ENCODE data around the gene NUDT13. TPM values are rescaled to one million over a fixed set of nuclear protein-coding genes. Genes with fewer than 3 reads are reported as not detected.

The NUDT13 gene
- polyA plus RNA-seq, 1 donor, result 4.8 TPM

- peaks cover 4% of the 10 kb centered on the region for H3K36me3 ChIP-seq (ENCODE audit: control insufficient read depth, insufficient read depth, low read length)
- H3K9me3 ChIP-seq (ENCODE audit: control insufficient read depth, low read depth, low read length), result no peaks in the 10 kb centered on the region
- no peak overlapping the region for H3K27ac ChIP-seq (ENCODE audit: low read length)
- H3K4me3 ChIP-seq (ENCODE audit: low read length), result no peak overlapping the region
- no CpG with 5 or more reads among the region's 5 CpGs for WGBS (ENCODE audit: insufficient coverage, low lambda C conversion rate)
- no peaks in the 10 kb centered on the region for H3K27me3 ChIP-seq (ENCODE audit: control insufficient read depth, insufficient read depth, low read length)
- no peak for DNase-seq
- no peaks in the 10 kb centered on the region for H3K4me1 ChIP-seq (ENCODE audit: control insufficient read depth, insufficient read depth, low read length)
These were observed 26.0 kb upstream of the NUDT13 start for GRCh38 chr10:73084209-73084608.

DNA sequence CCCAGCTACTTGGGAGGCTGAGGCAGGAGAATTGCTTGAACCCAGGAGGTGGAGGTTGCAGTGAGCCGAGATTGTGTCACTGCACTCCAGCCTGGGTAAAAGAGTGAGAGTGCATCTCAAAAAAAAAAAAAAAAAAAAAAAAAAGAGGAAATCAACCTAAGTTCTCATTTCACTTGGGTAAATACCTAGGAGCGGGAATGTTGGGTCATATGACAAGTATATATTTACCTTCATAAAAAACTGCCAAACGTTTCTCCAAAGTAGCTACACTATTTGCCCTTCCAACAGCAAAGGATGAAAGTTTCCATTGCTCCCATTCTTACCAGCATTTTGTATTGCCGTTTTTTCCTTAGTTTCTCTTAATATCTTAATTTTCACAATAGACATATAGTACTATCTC is 23.4 kb upstream of the NUDT13 start:
- Histone ChIP-seq H3K36me3 (ENCODE audit: control insufficient read depth, insufficient read depth, low read length) (peaks cover 5% of the 10 kb centered on the region), H3K27me3 (ENCODE audit: control insufficient read depth, insufficient read depth, low read length) (no peaks in the 10 kb centered on the region), H3K4me1 (ENCODE audit: control insufficient read depth, insufficient read depth, low read length) (no peaks in the 10 kb centered on the region), H3K4me3 (ENCODE audit: low read length) (no peak overlapping the region), H3K27ac (ENCODE audit: low read length) (no peak overlapping the region), H3K9me3 (ENCODE audit: control insufficient read depth, low read depth, low read length) (no peaks in the 10 kb centered on the region)
- DNase-seq, result no peak
- WGBS (ENCODE audit: insufficient coverage, low lambda C conversion rate), result 81% methylated on average over 3 of the region's 4 CpGs

- Histone ChIP-seq H3K4me1 (ENCODE audit: control insufficient read depth, insufficient read depth, low read length) (no peaks in the 10 kb centered on the region), H3K4me3 (ENCODE audit: low read length) (no peak overlapping the region), H3K27ac (ENCODE audit: low read length) (no peak overlapping the region), H3K9me3 (ENCODE audit: control insufficient read depth, low read depth, low read length) (no peaks in the 10 kb centered on the region), H3K36me3 (ENCODE audit: control insufficient read depth, insufficient read depth, low read length) (peaks cover 5% of the 10 kb centered on the region), H3K27me3 (ENCODE audit: control insufficient read depth, insufficient read depth, low read length) (no peaks in the 10 kb centered on the region)
- DNase-seq, result no peak
These were observed 22.0 kb upstream of the NUDT13 start for GRCh38 chr10:73088304-73088703.

DNA sequence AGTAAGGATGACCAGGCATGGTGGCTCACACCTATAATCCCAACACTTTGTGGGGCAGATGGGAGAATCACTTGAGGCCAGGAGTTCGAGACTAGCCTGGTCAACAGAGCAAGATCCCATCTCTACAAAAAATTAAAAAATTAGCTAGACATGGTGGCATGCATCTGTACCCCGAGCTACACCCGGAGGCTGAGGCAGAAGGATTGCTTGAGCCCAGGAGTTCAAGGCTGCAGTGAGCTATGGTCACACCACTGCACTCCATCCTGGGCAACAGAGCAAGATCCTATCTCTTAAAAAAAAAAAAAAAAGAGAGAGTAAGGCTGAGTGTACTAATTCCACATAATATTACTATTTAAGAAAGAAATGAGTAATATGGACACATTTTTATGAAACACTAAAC is 17.4 kb upstream of the NUDT13 start:
- no peaks in the 10 kb centered on the region for H3K27me3 ChIP-seq (ENCODE audit: control insufficient read depth, insufficient read depth, low read length)
- WGBS (ENCODE audit: insufficient coverage, low lambda C conversion rate), result no CpG with 5 or more reads among the region's 3 CpGs
- DNase-seq, result no peak
- no peak overlapping the region for H3K4me3 ChIP-seq (ENCODE audit: low read length)
- peaks cover 10% of the 10 kb centered on the region for H3K4me1 ChIP-seq (ENCODE audit: control insufficient read depth, insufficient read depth, low read length)
- H3K9me3 ChIP-seq (ENCODE audit: control insufficient read depth, low read depth, low read length), result no peaks in the 10 kb centered on the region
- no peak overlapping the region for H3K27ac ChIP-seq (ENCODE audit: low read length)
- H3K36me3 ChIP-seq (ENCODE audit: control insufficient read depth, insufficient read depth, low read length), result peaks cover 2% of the 10 kb centered on the region

DNA sequence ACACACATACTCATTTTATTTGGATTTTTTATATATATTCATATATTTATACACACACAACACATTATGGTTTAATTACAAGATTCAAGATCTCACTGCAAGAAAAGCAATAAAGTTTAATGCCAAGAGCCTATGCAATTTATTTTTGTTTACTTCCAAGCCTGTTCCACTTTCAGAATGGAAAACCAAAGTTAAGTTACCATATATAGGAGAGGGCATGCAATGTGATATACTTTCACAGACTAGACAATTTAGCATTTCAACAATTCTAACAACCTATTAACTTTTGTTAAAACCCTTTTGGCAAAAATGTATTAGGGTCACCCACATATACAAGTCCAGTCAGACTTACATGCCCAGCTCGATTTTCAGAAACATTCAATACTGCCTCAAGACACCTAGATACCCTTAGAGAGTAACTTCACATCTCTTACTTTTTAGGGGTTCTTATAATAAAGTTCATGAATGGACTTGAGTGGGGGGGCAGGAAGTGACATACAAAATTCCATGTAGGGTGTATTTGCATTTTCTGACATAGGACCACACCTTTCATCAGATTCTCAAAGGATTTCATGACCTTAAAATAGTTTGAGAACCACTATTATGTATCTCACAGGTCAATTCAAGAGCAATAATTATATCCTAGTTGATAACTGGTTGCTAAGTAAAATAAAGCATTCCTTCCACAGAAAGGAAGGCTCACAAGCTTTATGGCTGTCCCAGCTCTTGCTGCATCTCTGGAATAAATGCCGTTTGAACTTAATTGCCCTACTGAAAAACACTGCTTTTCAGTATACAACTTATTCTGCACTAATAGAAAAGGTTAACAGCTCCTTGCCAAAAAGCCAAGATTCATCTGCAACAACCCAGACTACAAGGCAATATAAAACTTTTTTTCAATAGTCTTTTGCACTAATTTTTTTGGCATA is 16.1 kb upstream of the NUDT13 start:
- H3K27ac ChIP-seq (ENCODE audit: low read length), result peak overlapping the region; percentile 98
- peak in 1 of 2 donors; percentile 52 for DNase-seq
- H3K9me3 ChIP-seq (ENCODE audit: control insufficient read depth, low read depth, low read length), result no peaks in the 10 kb centered on the region
- H3K4me1 ChIP-seq (ENCODE audit: control insufficient read depth, insufficient read depth, low read length), result peaks cover 10% of the 10 kb centered on the region
- H3K36me3 ChIP-seq (ENCODE audit: control insufficient read depth, insufficient read depth, low read length), result peaks cover 2% of the 10 kb centered on the region
- no CpG with 5 or more reads among the region's 2 CpGs for WGBS (ENCODE audit: insufficient coverage, low lambda C conversion rate)
- no peaks in the 10 kb centered on the region for H3K27me3 ChIP-seq (ENCODE audit: control insufficient read depth, insufficient read depth, low read length)
- H3K4me3 ChIP-seq (ENCODE audit: low read length), result peak overlapping the region; percentile 96

GRCh38 chr10:73094986-73095480 is 15.2 kb upstream of the NUDT13 start:
- 29% methylated on average over 2 of the region's 5 CpGs for WGBS (ENCODE audit: insufficient coverage, low lambda C conversion rate)
- DNase-seq, result peak in 1 of 2 donors; percentile 4
- Histone ChIP-seq H3K27ac (ENCODE audit: low read length) (peak overlapping the region; percentile 98), H3K9me3 (ENCODE audit: control insufficient read depth, low read depth, low read length) (no peaks in the 10 kb centered on the region), H3K27me3 (ENCODE audit: control insufficient read depth, insufficient read depth, low read length) (no peaks in the 10 kb centered on the region), H3K4me1 (ENCODE audit: control insufficient read depth, insufficient read depth, low read length) (peaks cover 10% of the 10 kb centered on the region), H3K36me3 (ENCODE audit: control insufficient read depth, insufficient read depth, low read length) (peaks cover 5% of the 10 kb centered on the region), H3K4me3 (ENCODE audit: low read length) (peak overlapping the region; percentile 96)

GRCh38 chr10:73095481-73096021 is 14.7 kb upstream of the NUDT13 start:
- Histone ChIP-seq H3K9me3 (ENCODE audit: control insufficient read depth, low read depth, low read length) (no peaks in the 10 kb centered on the region), H3K4me3 (ENCODE audit: low read length) (peak overlapping the region; percentile 96), H3K36me3 (ENCODE audit: control insufficient read depth, insufficient read depth, low read length) (peaks cover 5% of the 10 kb centered on the region), H3K27ac (ENCODE audit: low read length) (peak overlapping the region; percentile 98), H3K4me1 (ENCODE audit: control insufficient read depth, insufficient read depth, low read length) (peaks cover 10% of the 10 kb centered on the region), H3K27me3 (ENCODE audit: control insufficient read depth, insufficient read depth, low read length) (no peaks in the 10 kb centered on the region)
- 0% methylated on average over 4 of the region's 14 CpGs for WGBS (ENCODE audit: insufficient coverage, low lambda C conversion rate)
- DNase-seq, result peak; percentile 44 to 69

GRCh38 chr10:73096041-73096448 is 14.2 kb upstream of the NUDT13 start:
- no peaks in the 10 kb centered on the region for H3K27me3 ChIP-seq (ENCODE audit: control insufficient read depth, insufficient read depth, low read length)
- H3K9me3 ChIP-seq (ENCODE audit: control insufficient read depth, low read depth, low read length), result no peaks in the 10 kb centered on the region
- peaks cover 10% of the 10 kb centered on the region for H3K4me1 ChIP-seq (ENCODE audit: control insufficient read depth, insufficient read depth, low read length)
- peak overlapping the region; percentile 98 for H3K27ac ChIP-seq (ENCODE audit: low read length)
- peaks cover 5% of the 10 kb centered on the region for H3K36me3 ChIP-seq (ENCODE audit: control insufficient read depth, insufficient read depth, low read length)
- DNase-seq, result peak; percentile 53 to 78
- no CpG with 5 or more reads among the region's 29 CpGs for WGBS (ENCODE audit: insufficient coverage, low lambda C conversion rate)
- H3K4me3 ChIP-seq (ENCODE audit: low read length), result peak overlapping the region; percentile 96

GRCh38 chr10:73096449-73097304 is 13.6 kb upstream of the NUDT13 start, which contains the start of gene P4HA1:
Gene P4HA1 (minus strand): TSS chr10:73096866. CDS start chr10:73074883, 21,983 bp downstream.
- H3K9me3 ChIP-seq (ENCODE audit: control insufficient read depth, low read depth, low read length), result no peaks in the 10 kb centered on the region
- WGBS (ENCODE audit: insufficient coverage, low lambda C conversion rate), result no CpG with 5 or more reads among the region's 75 CpGs
- H3K4me1 ChIP-seq (ENCODE audit: control insufficient read depth, insufficient read depth, low read length), result peaks cover 10% of the 10 kb centered on the region
- DNase-seq, result peak; percentile 97 to 98
- H3K4me3 ChIP-seq (ENCODE audit: low read length), result peak within 1 kb of the TSS; percentile 96
- H3K27ac ChIP-seq (ENCODE audit: low read length), result peak within 1 kb of the TSS; percentile 98
- no peaks in the 10 kb centered on the region for H3K27me3 ChIP-seq (ENCODE audit: control insufficient read depth, insufficient read depth, low read length)
- H3K36me3 ChIP-seq (ENCODE audit: control insufficient read depth, insufficient read depth, low read length), result peaks cover 5% of the 10 kb centered on the region

GRCh38 chr10:73097305-73097670 is 13.0 kb upstream of the NUDT13 start:
- Histone ChIP-seq H3K9me3 (ENCODE audit: control insufficient read depth, low read depth, low read length) (no peaks in the 10 kb centered on the region), H3K27me3 (ENCODE audit: control insufficient read depth, insufficient read depth, low read length) (no peaks in the 10 kb centered on the region), H3K4me1 (ENCODE audit: control insufficient read depth, insufficient read depth, low read length) (peaks cover 10% of the 10 kb centered on the region), H3K36me3 (ENCODE audit: control insufficient read depth, insufficient read depth, low read length) (peaks cover 5% of the 10 kb centered on the region), H3K4me3 (ENCODE audit: low read length) (peak overlapping the region; percentile 96), H3K27ac (ENCODE audit: low read length) (peak overlapping the region; percentile 98)
- WGBS (ENCODE audit: insufficient coverage, low lambda C conversion rate), result 17% methylated on average over 1 of the region's 4 CpGs
- DNase-seq, result no peak
